ENCODE measurements around the gene KDM4B.

The KDM4B gene

GRCh38 chr19:5137571-5138124, 168.7 kb downstream of the KDM4B start:
- Histone ChIP-seq H3K4me1 (peaks cover 54 to 79% (median 70%) of the 10 kb centered on the region in 10 experiments), H4K20me1 (peaks cover 98 to 100% (median 100%) of the 10 kb centered on the region in 11 experiments), H3K9ac (no peak overlapping the region), H3K27me3 (peaks cover 0 to 39% (median 19%) of the 10 kb centered on the region in 11 experiments; a peak in 17 of 22 replicates), H3K4me3 (no peak overlapping the region), H3K9me3 (replicated peaks in 1 of 11) (no peaks in the 10 kb centered on the region), H3K27ac (no peak overlapping the region), H3K4me2 (peak overlapping the region; percentile 75 to 95 (median 87); a peak in 19 of 22 replicates), H3K36me3 (peaks cover 52 to 95% (median 77%) of the 10 kb centered on the region in 11 experiments)
- TF ChIP-seq Cebpa-rat (IDR thresholded peaks at IDR 0.05): no peak

GRCh38 chr19:5138606-5139582, 170.0 kb downstream of the KDM4B start:
- peaks cover 63 to 86% (median 79%) of the 10 kb centered on the region in 10 experiments for H3K4me1 ChIP-seq
- H3K4me3 ChIP-seq: peak overlapping the region in 4 of 10 experiments; percentile 8 to 55 (median 36); a peak in 4 of 20 replicates
- H3K27me3 ChIP-seq: peaks cover 0 to 39% (median 19%) of the 10 kb centered on the region in 11 experiments; a peak in 17 of 22 replicates
- H4K20me1 ChIP-seq: peaks cover 98 to 100% (median 100%) of the 10 kb centered on the region in 11 experiments
- H3K4me2 ChIP-seq: peak overlapping the region; percentile 75 to 95 (median 87)
- no peaks in the 10 kb centered on the region for H3K9me3 ChIP-seq (replicated peaks in 1 of 11)
- no peak overlapping the region; a peak in 1 of 22 replicates for H3K9ac ChIP-seq
- peak overlapping the region in 4 of 11 experiments; percentile 3 to 37 (median 9); a peak in 2 of 22 replicates for H3K27ac ChIP-seq
- no peak for TF ChIP-seq Cebpa-rat (IDR thresholded peaks at IDR 0.05)
- H3K36me3 ChIP-seq: peaks cover 43 to 95% (median 72%) of the 10 kb centered on the region in 11 experiments

GRCh38 chr19:5139583-5140325, 170.8 kb downstream of the KDM4B start:
- H3K9ac ChIP-seq: no peak overlapping the region; a peak in 1 of 22 replicates
- peak overlapping the region in 4 of 10 experiments; percentile 8 to 55 (median 36); a peak in 6 of 20 replicates for H3K4me3 ChIP-seq
- peaks cover 0 to 32% (median 19%) of the 10 kb centered on the region in 11 experiments; a peak in 17 of 22 replicates for H3K27me3 ChIP-seq
- peaks cover 90 to 98% (median 94%) of the 10 kb centered on the region in 11 experiments for H4K20me1 ChIP-seq
- H3K9me3 ChIP-seq (replicated peaks in 1 of 11): no peaks in the 10 kb centered on the region
- no peak for TF ChIP-seq Cebpa-rat (IDR thresholded peaks at IDR 0.05)
- H3K27ac ChIP-seq: peak overlapping the region in 3 of 11 experiments; percentile 3 to 37 (median 15); a peak in 3 of 22 replicates
- peak overlapping the region; percentile 75 to 95 (median 87) for H3K4me2 ChIP-seq
- H3K36me3 ChIP-seq: peaks cover 38 to 92% (median 67%) of the 10 kb centered on the region in 11 experiments
- H3K4me1 ChIP-seq: peaks cover 63 to 86% (median 79%) of the 10 kb centered on the region in 10 experiments

DNA sequence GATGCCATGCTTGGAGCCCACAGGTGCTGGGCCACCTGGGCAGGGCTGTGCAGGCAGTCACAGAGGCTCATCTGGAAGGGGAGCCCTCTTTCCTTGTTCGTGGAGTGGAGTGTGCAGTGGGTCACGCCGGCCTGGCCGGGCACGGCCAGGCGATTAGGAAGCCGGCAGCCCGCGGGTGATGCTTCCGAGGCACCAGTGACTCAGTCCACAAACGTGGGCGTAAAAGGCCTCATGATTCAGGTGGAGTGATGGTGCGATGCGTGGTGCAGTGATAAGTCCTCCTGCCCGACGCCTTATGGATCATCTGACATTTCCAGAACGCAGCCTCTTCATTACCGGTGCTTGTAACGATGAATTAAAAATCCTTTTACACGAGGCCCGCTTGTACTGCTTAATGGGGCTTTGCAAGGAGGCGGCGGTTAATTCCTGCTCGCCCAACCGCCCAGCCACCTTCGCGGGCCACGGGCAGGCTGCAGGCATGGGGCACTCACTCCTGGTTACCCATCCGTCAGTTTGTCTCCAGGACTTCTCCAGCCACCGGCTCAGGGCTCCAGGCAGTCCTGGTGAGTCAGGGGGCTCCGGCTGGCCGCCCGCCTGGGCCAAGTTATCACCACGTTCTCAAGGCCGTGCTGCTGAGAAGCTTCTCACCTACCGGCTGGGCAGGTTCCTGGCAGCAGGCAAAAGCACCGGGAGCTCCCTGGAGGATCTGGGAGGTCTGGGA, 172.4 kb downstream of the KDM4B start:
- Histone ChIP-seq H3K9ac (peak overlapping the region in 4 of 11 experiments; percentile 17 to 37 (median 28); a peak in 5 of 22 replicates), H3K4me3 (peak overlapping the region in 1 of 10 experiments; percentile 31; a peak in 1 of 20 replicates), H3K27me3 (peaks cover 0 to 32% (median 19%) of the 10 kb centered on the region in 11 experiments; a peak in 17 of 22 replicates), H3K4me2 (peak overlapping the region; percentile 75 to 95 (median 87)), H4K20me1 (peaks cover 75 to 95% (median 82%) of the 10 kb centered on the region in 11 experiments), H3K36me3 (peaks cover 41 to 92% (median 67%) of the 10 kb centered on the region in 11 experiments), H3K27ac (no peak overlapping the region), H3K4me1 (peaks cover 53 to 76% (median 69%) of the 10 kb centered on the region in 10 experiments), H3K9me3 (replicated peaks in 1 of 11) (no peaks in the 10 kb centered on the region)
- no peak for TF ChIP-seq Cebpa-rat (IDR thresholded peaks at IDR 0.05)

DNA sequence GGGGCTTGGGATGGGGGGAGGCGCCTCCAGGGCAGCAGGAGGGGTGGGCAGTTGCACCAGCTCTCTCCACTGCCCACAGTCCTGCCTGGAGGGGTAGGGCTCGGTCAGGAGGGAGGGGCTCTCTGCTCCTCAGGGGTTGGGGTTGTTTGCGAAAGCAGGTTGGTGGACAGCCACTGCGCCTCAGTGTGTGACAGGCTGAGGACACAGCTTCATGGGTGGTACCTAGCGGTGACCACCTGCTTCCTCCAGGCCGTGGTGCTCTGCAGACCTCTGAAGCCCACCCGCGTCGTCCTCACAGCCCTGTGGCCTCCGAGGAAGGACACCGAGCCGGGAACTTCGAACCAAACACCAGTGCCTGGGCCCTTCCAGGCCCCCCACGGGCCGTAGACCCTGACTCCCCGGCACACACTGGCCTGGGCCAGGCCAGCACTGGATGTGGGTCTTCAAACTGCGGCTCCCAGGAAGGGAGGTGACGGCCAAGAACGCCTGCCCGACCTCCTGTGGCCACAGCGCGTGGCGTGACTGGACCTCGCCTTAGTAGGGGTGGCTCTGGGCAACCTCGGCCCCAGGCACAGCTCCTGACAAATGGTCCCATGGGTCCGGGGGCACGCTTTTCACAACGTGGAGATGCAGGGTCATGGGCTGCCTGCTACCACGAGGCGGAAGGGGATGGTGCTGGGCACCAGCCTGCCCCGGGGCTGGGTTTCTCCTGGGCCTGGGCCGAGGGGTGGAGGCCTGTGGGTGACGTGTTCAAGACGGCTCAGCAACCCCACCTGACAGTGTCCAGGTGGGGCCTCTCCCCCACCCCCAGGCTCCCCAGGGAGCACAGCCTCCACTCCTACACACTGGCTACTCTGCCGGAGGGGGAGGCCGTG, 173.2 kb downstream of the KDM4B start:
- no peak for TF ChIP-seq Cebpa-rat (IDR thresholded peaks at IDR 0.05)
- Histone ChIP-seq H3K4me2 (peak overlapping the region; percentile 13 to 95 (median 87); a peak in 21 of 22 replicates), H4K20me1 (peaks cover 67 to 95% (median 78%) of the 10 kb centered on the region in 11 experiments), H3K9me3 (replicated peaks in 1 of 11) (no peaks in the 10 kb centered on the region), H3K4me1 (peaks cover 53 to 69% (median 67%) of the 10 kb centered on the region in 10 experiments), H3K9ac (0 out of 22 replicates have a peak overlapping the region, but pooled peaks of 1 of the 11 experiments have one; percentile 32), H3K4me3 (no peak overlapping the region), H3K27ac (no peak overlapping the region), H3K27me3 (peaks cover 0 to 32% (median 19%) of the 10 kb centered on the region in 11 experiments; a peak in 17 of 22 replicates), H3K36me3 (peaks cover 39 to 92% (median 68%) of the 10 kb centered on the region in 11 experiments)

DNA sequence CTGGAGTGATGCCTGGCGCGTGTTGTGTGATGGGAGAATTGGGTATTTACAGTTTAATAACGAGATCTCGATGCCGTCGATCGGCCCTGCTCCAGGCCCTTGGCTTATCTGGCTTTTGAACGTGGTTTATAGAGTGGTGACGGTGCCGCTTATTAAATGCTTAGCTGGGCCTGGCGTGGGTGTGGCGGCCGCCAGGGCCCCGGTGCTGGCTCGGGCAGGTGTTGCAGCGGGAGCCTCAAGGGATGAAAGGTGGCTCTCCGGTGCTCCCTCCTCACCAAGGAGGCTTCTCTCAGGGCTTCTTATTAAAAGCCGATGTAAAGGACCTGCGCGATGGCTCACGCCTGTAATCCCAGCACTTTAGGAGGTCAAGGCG, 173.8 kb downstream of the KDM4B start:
- Histone ChIP-seq H3K27me3 (peaks cover 0 to 32% (median 19%) of the 10 kb centered on the region in 11 experiments; a peak in 17 of 22 replicates), H3K36me3 (peaks cover 38 to 92% (median 68%) of the 10 kb centered on the region in 11 experiments), H3K4me1 (peaks cover 52 to 62% (median 62%) of the 10 kb centered on the region in 10 experiments), H3K9ac (0 out of 22 replicates have a peak overlapping the region, but pooled peaks of 1 of the 11 experiments have one; percentile 32), H3K4me2 (peak overlapping the region; percentile 13 to 95 (median 87); a peak in 19 of 22 replicates), H4K20me1 (peaks cover 61 to 95% (median 73%) of the 10 kb centered on the region in 11 experiments), H3K4me3 (no peak overlapping the region), H3K27ac (no peak overlapping the region), H3K9me3 (replicated peaks in 1 of 11) (no peaks in the 10 kb centered on the region)
- TF ChIP-seq Cebpa-rat (IDR thresholded peaks at IDR 0.05): no peak
